Measurements from ENCODE around the gene KNSTRN.

- TF ChIP-seq POLR2A (IDR thresholded peaks at IDR 0.05) (no peak), CTCF (IDR thresholded peaks at IDR 0.05) (no peak)
Observed at GRCh38 chr15:40335938-40336743, 46.4 kb upstream of the KNSTRN start.
